Endothelial cell of umbilical vein (primary cell): ENCODE data around the gene LATS2. TPM values are rescaled to one million over a fixed set of nuclear protein-coding genes. Genes with fewer than 3 reads are reported as not detected.

Experiments
- BruUV-seq: library from RNA; stranded (reverse); fragments of 400-500 nt; replicated peaks from 2 replicates; lab custom pipeline; 2021; lab: Mats Ljungman, UMichigan
- CTCF ChIA-PET: fragments of 300-600, 350-600 bp; sonication (Branson Sonifier 250); formaldehyde crosslinking; loops from one replicate; lab custom pipeline; 2021; ENCODE audit warnings: antibody characterized with exemption, inconsistent platforms; lab: Charles Lee
- POLR2A ChIA-PET: fragments of 300-600, 350-600 bp; sonication (Branson Sonifier 250); formaldehyde crosslinking; loops from one replicate; lab custom pipeline; 2021; ENCODE audit warnings: antibody characterized with exemption, inconsistent platforms; lab: Charles Lee
- DNase-seq: peaks from one replicate; pipeline ENCODE4 v3.0.0-alpha.2; 2011; ENCODE audit warnings: low read depth, low spot score
- FAIRE-seq: peaks from 2 replicates; lab custom pipeline; 2011; peaks lifted over from hg19 to GRCh38; lab: Jason Lieb, UNC
- H2AFZ ChIP-seq: 2 replicates; pipeline ENCODE4 v1.6.0; 2012; ENCODE audit warnings: low read depth, low read length, control low read depth, inconsistent platforms
- H3K27ac ChIP-seq: 2 replicates; pipeline ENCODE4 v1.5.1; 2011; ENCODE audit warnings: low read depth, mild to moderate bottlenecking, control low read depth, low read length, moderate library complexity; ENCODE audit not compliant: insufficient read depth
- H3K27me3 ChIP-seq, 2 experiments: 2 replicates each; pipeline versions ENCODE4 v1.6.0 to v1.6.1; 2011; ENCODE audit warnings: low read length in 2 of 2, mixed read lengths in 1 of 2; ENCODE audit not compliant: control insufficient read depth in 2 of 2, insufficient read depth in 2 of 2
- H3K36me3 ChIP-seq, 2 experiments: 2 replicates in 1 of 2; 3 replicates in 1 of 2; pipeline ENCODE4 v1.5.1; 2011; ENCODE audit warnings: low read length in 2 of 2, mild to moderate bottlenecking in 1 of 2, moderate library complexity in 1 of 2; ENCODE audit not compliant: control insufficient read depth in 2 of 2, insufficient read depth in 2 of 2; ENCODE audit errors: extremely low read depth in 1 of 2
- H3K4me1 ChIP-seq: 3 replicates; pipeline ENCODE4 v1.5.1; 2011; ENCODE audit warnings: mild to moderate bottlenecking, low read length; ENCODE audit not compliant: control insufficient read depth, insufficient read depth; ENCODE audit errors: extremely low read depth
- H3K4me2 ChIP-seq: 2 replicates; pipeline ENCODE4 v1.6.1; 2011; ENCODE audit warnings: low read length, control low read depth, mixed read lengths; ENCODE audit not compliant: insufficient read depth
- H3K4me3 ChIP-seq, 3 experiments: fragments of 200-600 bp in 1 of 3; sonication (generic), shearing (Covaris generic) in 1 of 3; replicated peaks in 1 of 3; 2 replicates each; pipeline ENCODE4 v1.5.1; 2011 to 2016; ENCODE audit warnings: control low read depth in 3 of 3, low read length in 3 of 3, mild to moderate bottlenecking in 2 of 3, inconsistent platforms in 1 of 3, low read depth in 1 of 3, moderate library complexity in 1 of 3; ENCODE audit not compliant: insufficient read depth in 1 of 3
- H3K79me2 ChIP-seq: 2 replicates; pipeline ENCODE4 v1.6.0; 2012; ENCODE audit warnings: low read length, inconsistent platforms; ENCODE audit not compliant: control insufficient read depth, insufficient read depth
- H3K9ac ChIP-seq: replicated peaks from 2 replicates; pipeline ENCODE3; 2011; ENCODE audit warnings: low read length, control low read depth; ENCODE audit not compliant: insufficient read depth; ENCODE audit errors: extremely low read depth
- H3K9me1 ChIP-seq: replicated peaks from 3 replicates; pipeline ENCODE4 v1.6.0; 2011; ENCODE audit warnings: mild to moderate bottlenecking, low read length; ENCODE audit not compliant: control insufficient read depth, insufficient read depth; ENCODE audit errors: extremely low read depth
- H3K9me3 ChIP-seq: replicated peaks from 2 replicates; pipeline ENCODE4 v1.5.1; 2012; ENCODE audit warnings: low read length, inconsistent platforms; ENCODE audit not compliant: control insufficient read depth, insufficient read depth
- H4K20me1 ChIP-seq: replicated peaks from 2 replicates; pipeline ENCODE3; 2011; ENCODE audit warnings: mild to moderate bottlenecking, low read length; ENCODE audit not compliant: control insufficient read depth, insufficient read depth; ENCODE audit errors: extremely low read depth
- CTCF ChIP-seq, 2 donors: IDR thresholded peaks; 1 replicate in 1 of 2; 2 replicates in 1 of 2; pipeline ENCODE4 v1.5.1; 2011; ENCODE audit warnings: low read length in 2 of 2, mild to moderate bottlenecking in 2 of 2, moderate library complexity in 2 of 2, control low read depth in 1 of 2, inconsistent platforms in 1 of 2, low read depth in 1 of 2; ENCODE audit not compliant: insufficient read depth in 1 of 2; ENCODE audit errors: extremely low read depth in 1 of 2
- EZH2 ChIP-seq: IDR thresholded peaks from 2 replicates; pipeline ENCODE4 v1.6.1; 2012; ENCODE audit warnings: borderline replicate concordance, low read depth, mild to moderate bottlenecking, moderate library complexity, low read length, inconsistent platforms; ENCODE audit not compliant: severe bottlenecking
- FOS ChIP-seq: IDR thresholded peaks from 2 replicates; pipeline ENCODE4 v1.6.1; 2011; ENCODE audit warnings: mild to moderate bottlenecking, low read length, moderate library complexity, borderline replicate concordance; ENCODE audit not compliant: insufficient read depth
- GATA2 ChIP-seq: IDR thresholded peaks from 2 replicates; pipeline ENCODE4 v1.7.0; 2011; ENCODE audit warnings: low read depth, mild to moderate bottlenecking, moderate library complexity, mixed read lengths, low read length; ENCODE audit not compliant: insufficient read length, insufficient read depth
- JUN ChIP-seq: IDR thresholded peaks from 2 replicates; pipeline ENCODE4 v1.6.1; 2011; ENCODE audit warnings: borderline replicate concordance, low read depth; ENCODE audit not compliant: insufficient read length, insufficient read depth
- MYC ChIP-seq: IDR thresholded peaks from one replicate; pipeline ENCODE4 v1.6.1; 2011; ENCODE audit warnings: mild to moderate bottlenecking, low read depth, low read length
- POLR2A ChIP-seq: IDR thresholded peaks from 2 replicates; pipeline ENCODE4 v1.6.1; 2012; ENCODE audit warnings: low read depth, mild to moderate bottlenecking, control low read depth, low read length
- POLR2AphosphoS5 ChIP-seq: IDR thresholded peaks from 2 replicates; pipeline ENCODE4 v1.6.1; 2012; ENCODE audit warnings: low read depth, mild to moderate bottlenecking, control low read depth, low read length, moderate library complexity; ENCODE audit not compliant: insufficient read depth
- dilution Hi-C: fragments of 300-500 bp; cut with MboI; formaldehyde crosslinking; loops from one replicate; pipeline ENCODE4 v1.15.0; 2019; ENCODE audit warnings: low sequenced_read_pairs; ENCODE audit not compliant: extremely low pct_ligation_motif_present
- intact Hi-C: fragments of 100-400 bp; cut with micrococcal nuclease; formaldehyde crosslinking; loops from one replicate; pipeline ENCODE4 v1.10.0; 2022
- polyA plus RNA-seq, 4 experiments: library from polyadenylated mRNA; depleted of rRNA in 3 of 4; stranded (reverse) in 3 of 4; unstranded in 1 of 4; fragments of >200 nt; gene quantifications; 2 replicates each; pipeline versions ENCODE4 v1.2.1 to v1.2.3, GENCODE V29; 2011 to 2012; ENCODE audit warnings: missing spikeins in 1 of 4
- total RNA-seq: library from RNA; stranded (reverse); gene quantifications from 2 replicates; pipeline ENCODE4 v1.2.3, GENCODE V29; 2021
- TF ChIP-seq, protein P1 (sequence below): IDR thresholded peaks from 2 replicates; pipeline ENCODE4 v1.6.1; 2011; ENCODE audit not compliant: insufficient read depth, insufficient read length

LATS2 gene
- total and polyA plus RNA-seq, 2 donors (not counting 3 experiments of a cell fraction or from before 2014, with no cell fraction given) = 33.5 to 67.6 TPM

- H3K9me1 ChIP-seq = no peaks in the 10 kb centered on the region
- dilution Hi-C loops = no loop called here
- peaks cover 64% of the 10 kb centered on the region for H3K79me2 ChIP-seq
- H3K4me3 ChIP-seq = peak overlapping the region; percentile 93 to 99 (median 97)
- peaks cover 49% of the 10 kb centered on the region for H3K4me1 ChIP-seq
- no peak overlapping the region for H2AFZ ChIP-seq
- TF ChIP-seq JUN (no peak), EZH2 (no peak), FOS (no peak), POLR2AphosphoS5 (no peak), CTCF (IDR thresholded peaks at IDR 0.05; ENCODE audit: extremely low read depth in 1 of 2, insufficient read depth in 1 of 2, low read depth in 1 of 2, low read length in 2 of 2) (no peak), GATA2 (no peak), MYC (no peak), POLR2A (no peak)
- TF ChIP-seq, protein P1, sequence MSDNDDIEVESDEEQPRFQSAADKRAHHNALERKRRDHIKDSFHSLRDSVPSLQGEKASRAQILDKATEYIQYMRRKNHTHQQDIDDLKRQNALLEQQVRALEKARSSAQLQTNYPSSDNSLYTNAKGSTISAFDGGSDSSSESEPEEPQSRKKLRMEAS = no peak
- no peak for FAIRE-seq
- ChIA-PET CTCF (interaction anchor here (0.8 to 4.3 kb wide), 7 partner anchors 15 to 116 kb away, joined by 3 to 22 read pairs (median 4); no protein-coding TSS in a partner anchor), POLR2A (interaction anchor here (0.5 to 0.6 kb wide), 2 partner anchors 20 to 46 kb away, joined by 3 to 4 read pairs; no protein-coding TSS in a partner anchor)
- intact Hi-C loops = loop anchor here (2.0 to 10.0 kb wide), 4 partner anchors 15 to 285 kb away; partner anchors contain the start of gene EEF1AKMT1
- no peaks in the 10 kb centered on the region for H3K27me3 ChIP-seq
- H3K4me2 ChIP-seq = peak overlapping the region; percentile 99
- H4K20me1 ChIP-seq = peaks cover 14% of the 10 kb centered on the region
- no TSS peak for BruUV-seq
- H3K9me3 ChIP-seq = no peaks in the 10 kb centered on the region
- H3K9ac ChIP-seq = peak overlapping the region; percentile 100
- H3K36me3 ChIP-seq = peaks cover 0 to 2% of the 10 kb centered on the region in 2 experiments
- no peak for DNase-seq
- H3K27ac ChIP-seq = peak overlapping the region; percentile 94
Observed at GRCh38 chr13:21059641-21060337, 1.6 kb downstream of the LATS2 start.
